ENCODE measurements around the gene N4BP2.
A peak's percentile ranks its signal among the peaks of the same experiment; 100 is the strongest.

N4BP2 gene

DNA sequence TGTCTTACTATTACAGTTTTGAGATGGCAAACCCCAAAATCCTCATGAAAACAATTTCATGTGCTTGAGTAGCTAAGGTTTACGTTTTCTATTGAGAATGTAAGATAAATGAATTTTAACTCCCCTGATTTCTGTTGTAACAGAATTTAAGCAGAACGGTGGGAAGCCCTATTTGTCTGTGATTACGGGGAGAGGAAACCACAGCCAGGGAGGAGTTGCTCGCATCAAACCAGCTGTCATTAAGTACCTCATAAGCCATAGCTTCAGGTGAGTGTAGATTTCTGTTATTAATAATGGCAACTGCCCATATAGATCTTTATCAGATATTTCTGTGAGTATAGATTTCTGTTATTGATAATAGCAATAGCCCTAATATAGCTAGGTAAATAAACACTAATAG, 96.0 kb downstream of the N4BP2 start:
- H3K27me3 Mint-ChIP-seq (ENCODE audit: low read depth, poor library complexity), result no peaks in the 10 kb centered on the region
- DNase-seq, result no peak
- H3K4me1 Mint-ChIP-seq, result no peaks in the 10 kb centered on the region
- TF ChIP-seq, protein P1, sequence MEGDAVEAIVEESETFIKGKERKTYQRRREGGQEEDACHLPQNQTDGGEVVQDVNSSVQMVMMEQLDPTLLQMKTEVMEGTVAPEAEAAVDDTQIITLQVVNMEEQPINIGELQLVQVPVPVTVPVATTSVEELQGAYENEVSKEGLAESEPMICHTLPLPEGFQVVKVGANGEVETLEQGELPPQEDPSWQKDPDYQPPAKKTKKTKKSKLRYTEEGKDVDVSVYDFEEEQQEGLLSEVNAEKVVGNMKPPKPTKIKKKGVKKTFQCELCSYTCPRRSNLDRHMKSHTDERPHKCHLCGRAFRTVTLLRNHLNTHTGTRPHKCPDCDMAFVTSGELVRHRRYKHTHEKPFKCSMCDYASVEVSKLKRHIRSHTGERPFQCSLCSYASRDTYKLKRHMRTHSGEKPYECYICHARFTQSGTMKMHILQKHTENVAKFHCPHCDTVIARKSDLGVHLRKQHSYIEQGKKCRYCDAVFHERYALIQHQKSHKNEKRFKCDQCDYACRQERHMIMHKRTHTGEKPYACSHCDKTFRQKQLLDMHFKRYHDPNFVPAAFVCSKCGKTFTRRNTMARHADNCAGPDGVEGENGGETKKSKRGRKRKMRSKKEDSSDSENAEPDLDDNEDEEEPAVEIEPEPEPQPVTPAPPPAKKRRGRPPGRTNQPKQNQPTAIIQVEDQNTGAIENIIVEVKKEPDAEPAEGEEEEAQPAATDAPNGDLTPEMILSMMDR (IDR thresholded peaks at IDR 0.05), result no peak
- H3K36me3 Mint-ChIP-seq (ENCODE audit: low read depth), result peaks cover 53% of the 10 kb centered on the region
- H3K4me3 Mint-ChIP-seq, result no peak overlapping the region
- H3K9me3 Mint-ChIP-seq, result peaks cover 29% of the 10 kb centered on the region
- no peak overlapping the region for H3K27ac Mint-ChIP-seq

DNA sequence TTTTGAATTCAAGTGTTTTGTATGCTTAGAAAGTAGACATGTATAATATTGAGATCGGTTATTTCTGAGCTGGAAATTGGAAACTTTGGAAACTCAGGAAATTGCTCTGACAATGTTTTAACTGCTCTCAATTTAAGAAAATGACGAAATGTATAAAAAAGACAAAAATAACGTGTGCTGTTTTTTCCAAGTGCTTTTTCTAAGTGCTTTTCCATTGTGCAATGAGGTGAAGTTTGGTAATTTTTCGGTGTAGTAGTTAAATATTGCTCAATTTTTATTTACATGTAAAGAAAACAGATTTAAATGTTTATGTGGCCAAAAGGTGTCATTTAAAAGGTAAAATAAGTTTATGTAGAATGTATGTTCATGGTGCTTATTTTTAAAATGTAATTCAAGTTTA, 100.8 kb downstream of the N4BP2 start:
- Mint-ChIP-seq H3K27ac (no peak overlapping the region), H3K4me1 (peaks cover 9% of the 10 kb centered on the region), H3K9me3 (no peaks in the 10 kb centered on the region), H3K36me3 (ENCODE audit: low read depth) (peaks cover 42% of the 10 kb centered on the region), H3K27me3 (ENCODE audit: low read depth, poor library complexity) (no peaks in the 10 kb centered on the region), H3K4me3 (no peak overlapping the region)
- TF ChIP-seq, protein P1 (IDR thresholded peaks at IDR 0.05), result no peak
- DNase-seq, result no peak

DNA sequence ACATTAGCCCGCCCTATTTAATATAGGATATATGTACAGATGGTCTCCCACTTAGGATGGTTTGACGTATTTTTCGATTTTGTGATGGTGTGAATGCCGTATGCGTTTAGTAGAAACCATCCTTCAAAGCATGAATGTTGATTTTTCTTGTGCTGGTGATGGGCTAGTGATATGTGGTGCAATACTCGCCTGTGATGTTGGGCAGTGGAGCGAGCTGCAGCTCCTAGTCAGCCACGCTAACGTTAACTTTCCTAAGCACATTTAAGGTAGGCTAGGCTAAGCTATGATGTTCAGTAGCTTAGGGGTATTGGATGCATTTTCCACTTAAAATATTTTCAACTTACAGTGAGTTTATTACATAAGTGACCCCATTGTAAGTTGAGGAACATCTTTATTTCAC, 103.6 kb downstream of the N4BP2 start:
- H3K4me3 Mint-ChIP-seq, result no peak overlapping the region
- no peaks in the 10 kb centered on the region for H3K9me3 Mint-ChIP-seq
- H3K4me1 Mint-ChIP-seq, result peaks cover 9% of the 10 kb centered on the region

DNA sequence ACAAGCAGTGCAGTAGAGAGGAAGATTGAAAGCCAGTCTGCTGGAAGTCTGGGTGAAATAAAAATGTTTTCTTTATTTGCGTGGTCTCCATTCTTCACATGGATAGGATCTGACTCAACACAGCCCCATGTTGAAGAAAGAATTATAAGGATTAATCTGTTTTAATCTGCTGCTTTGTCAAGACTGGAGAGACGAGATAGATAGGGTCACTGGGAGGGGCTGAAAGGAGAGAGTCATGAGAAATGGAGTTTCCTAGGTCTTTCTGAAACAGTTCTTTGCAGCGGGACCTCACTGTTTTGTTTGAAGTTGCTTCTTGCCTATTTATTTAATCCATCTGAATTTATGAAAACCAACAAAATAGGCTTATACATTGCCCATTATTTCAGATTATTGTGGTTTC, 107.8 kb downstream of the N4BP2 start:
- no peak for DNase-seq
- Mint-ChIP-seq H3K4me1 (peaks cover 9% of the 10 kb centered on the region), H3K4me3 (no peak overlapping the region), H3K36me3 (ENCODE audit: low read depth) (peaks cover 57% of the 10 kb centered on the region), H3K9me3 (peaks cover 19% of the 10 kb centered on the region), H3K27ac (no peak overlapping the region), H3K27me3 (ENCODE audit: low read depth, poor library complexity) (no peaks in the 10 kb centered on the region)
- TF ChIP-seq, protein P1 (IDR thresholded peaks at IDR 0.05), result no peak

More for the DNA sequence above, 103.6 kb downstream of the N4BP2 start:
- Mint-ChIP-seq H3K27me3 (ENCODE audit: low read depth, poor library complexity) (no peaks in the 10 kb centered on the region), H3K36me3 (ENCODE audit: low read depth) (peaks cover 36% of the 10 kb centered on the region), H3K27ac (peak overlapping the region; percentile 67)
- no peak for DNase-seq
- TF ChIP-seq, protein P1 (IDR thresholded peaks at IDR 0.05), result no peak

DNA sequence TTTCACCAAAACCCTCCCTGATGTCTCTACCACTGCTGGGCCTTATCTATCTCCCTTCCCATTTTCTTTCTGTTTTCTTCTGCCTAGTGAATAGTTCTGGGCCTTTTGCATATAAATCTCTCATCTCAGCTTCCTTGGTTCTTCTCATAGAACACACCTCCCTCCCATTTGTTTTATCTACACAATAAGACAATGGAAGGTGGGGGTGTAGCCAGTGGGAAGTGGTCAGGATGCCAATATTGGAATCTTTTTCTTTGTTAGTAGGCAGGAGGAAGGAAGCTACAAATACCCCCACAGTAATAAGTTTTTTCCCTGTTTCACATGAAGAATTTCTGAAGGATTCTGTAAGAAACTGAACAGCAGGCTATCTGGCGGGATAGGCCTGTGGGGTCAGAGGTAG, 109.3 kb downstream of the N4BP2 start:
- H3K4me3 Mint-ChIP-seq, result no peak overlapping the region
- TF ChIP-seq, protein P1 (IDR thresholded peaks at IDR 0.05), result no peak
- H3K9me3 Mint-ChIP-seq, result peaks cover 20% of the 10 kb centered on the region
- DNase-seq, result no peak
- peaks cover 3% of the 10 kb centered on the region for H3K27me3 Mint-ChIP-seq (ENCODE audit: low read depth, poor library complexity)
- H3K4me1 Mint-ChIP-seq, result no peaks in the 10 kb centered on the region
- H3K27ac Mint-ChIP-seq, result no peak overlapping the region
- peaks cover 49% of the 10 kb centered on the region for H3K36me3 Mint-ChIP-seq (ENCODE audit: low read depth)

DNA sequence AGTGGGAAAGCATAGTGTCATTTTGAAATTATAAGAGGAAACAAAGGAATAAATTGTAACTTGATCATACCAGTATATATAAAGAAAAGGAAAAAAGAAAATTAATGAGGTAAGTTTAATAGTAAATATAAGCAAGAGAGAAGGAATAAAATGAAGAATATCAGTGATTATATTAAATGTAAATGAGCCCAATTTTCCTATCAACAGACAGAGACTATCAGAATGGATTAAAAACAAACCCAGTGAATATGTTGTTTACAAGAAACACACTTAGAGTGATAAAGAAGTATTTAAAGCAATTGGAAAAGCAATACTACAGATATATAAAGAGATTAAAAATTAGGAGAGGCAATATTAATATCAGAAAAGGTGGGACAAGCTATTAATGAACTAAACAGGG, 111.4 kb downstream of the N4BP2 start:
- peaks cover 20% of the 10 kb centered on the region for H3K9me3 Mint-ChIP-seq
- H3K36me3 Mint-ChIP-seq (ENCODE audit: low read depth), result peaks cover 30% of the 10 kb centered on the region
- no peaks in the 10 kb centered on the region for H3K4me1 Mint-ChIP-seq
- DNase-seq, result no peak
- TF ChIP-seq, protein P1 (IDR thresholded peaks at IDR 0.05), result no peak
- no peak overlapping the region for H3K4me3 Mint-ChIP-seq
- peaks cover 3% of the 10 kb centered on the region for H3K27me3 Mint-ChIP-seq (ENCODE audit: low read depth, poor library complexity)
- no peak overlapping the region for H3K27ac Mint-ChIP-seq
